ENCODE results near the gene TBC1D3B. TPM values are rescaled to one million over a fixed set of nuclear protein-coding genes. Genes with fewer than 3 reads are reported as not detected.
"Not testable (repeated sequence)": the region's sequence is repeated elsewhere in the genome, so short reads cannot be mapped to it uniquely, and the experiment has no call there.

TBC1D3B gene
- total and polyA plus RNA-seq, 2 of the 13 experiments (the other 11 are each of a cell fraction or from before 2014, with no cell fraction given), result 1.1 to 1.8 TPM

DNA sequence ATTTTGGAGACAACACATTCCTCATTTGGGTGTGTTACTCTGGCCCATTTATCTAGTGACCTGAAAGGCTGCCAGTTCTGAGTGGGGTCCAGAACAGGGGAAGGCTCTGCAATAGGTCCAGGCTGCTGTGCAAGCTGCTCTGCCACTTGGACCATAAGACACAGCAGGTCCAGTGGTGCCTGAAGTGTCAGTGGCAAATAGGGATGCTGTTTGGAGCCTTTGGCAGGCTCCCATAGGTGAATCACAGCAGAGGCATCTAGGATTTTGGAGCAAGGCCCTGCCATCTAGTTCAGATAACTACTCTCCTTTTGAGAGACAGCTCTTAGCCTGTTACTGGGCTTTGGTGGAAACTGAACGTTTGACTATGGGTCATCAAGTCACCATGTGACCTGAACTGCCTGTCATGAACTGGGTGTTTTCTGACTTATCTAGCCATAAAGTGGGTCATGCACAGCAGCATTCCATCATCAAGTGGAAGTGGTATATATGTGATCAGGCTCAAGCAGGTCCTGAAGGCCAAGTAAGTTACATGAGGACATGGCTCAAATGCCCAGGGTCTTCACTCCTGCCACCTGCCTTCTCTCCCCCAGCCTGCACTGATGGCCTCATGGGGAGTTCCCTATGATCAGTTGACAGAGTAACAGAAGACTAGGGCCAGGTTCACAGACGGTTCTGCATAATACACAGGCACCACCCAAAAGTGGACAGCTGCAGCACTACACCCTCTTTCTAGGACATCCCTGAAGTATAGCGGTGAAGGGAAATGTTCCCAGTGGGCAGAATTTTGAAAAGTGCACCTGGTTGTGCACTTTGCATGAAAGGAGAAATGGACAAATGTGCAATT is 44.5 kb upstream of the TBC1D3B start:
- H3K79me2 ChIP-seq (ENCODE audit: insufficient read depth, low read length); H4K20me1 ChIP-seq (ENCODE audit: insufficient read depth, low read length); BruUV-seq (replicated peaks); POLR2A ChIA-PET; FAIRE-seq; CTCF ChIA-PET (ENCODE audit: low intra/inter-chr PET ratio, low total read pairs); intact Hi-C loops (cut with micrococcal nuclease; ENCODE audit: unreplicated experiment); H3K36me3 ChIP-seq (replicated peaks in 1 of 2; ENCODE audit: control insufficient read depth in 1 of 2, insufficient read depth in 2 of 2, low read length in 2 of 2); in situ Hi-C loops (cut with HindIII; ENCODE audit: extremely low pct_ligation_motif_present, low pct_unique_long_range_greater_than_20kb); H3K4me3 ChIP-seq (replicated peaks in 1 of 3; ENCODE audit: insufficient read depth in 1 of 3, low read depth in 2 of 3, low read length in 3 of 3); H3K9me3 ChIP-seq (ENCODE audit: low read length); H2AFZ ChIP-seq (ENCODE audit: low read length); H3K27me3 ChIP-seq (ENCODE audit: control insufficient read depth in 1 of 2, insufficient read depth in 2 of 2, low read length in 2 of 2); H3K9ac ChIP-seq (ENCODE audit: insufficient read depth, low read depth, low read length); H3K27ac ChIP-seq (ENCODE audit: extremely low read length, insufficient read depth, low read length); ATAC-seq; DNase-seq (ENCODE audit: low spot score); H3K4me1 ChIP-seq (ENCODE audit: insufficient read depth, low read length); H3K4me2 ChIP-seq (ENCODE audit: low read depth, low read length): not testable (repeated sequence)
- 7% methylated on average over 3 of the region's 3 CpGs for WGBS (ENCODE audit: low lambda C conversion rate)

DNA sequence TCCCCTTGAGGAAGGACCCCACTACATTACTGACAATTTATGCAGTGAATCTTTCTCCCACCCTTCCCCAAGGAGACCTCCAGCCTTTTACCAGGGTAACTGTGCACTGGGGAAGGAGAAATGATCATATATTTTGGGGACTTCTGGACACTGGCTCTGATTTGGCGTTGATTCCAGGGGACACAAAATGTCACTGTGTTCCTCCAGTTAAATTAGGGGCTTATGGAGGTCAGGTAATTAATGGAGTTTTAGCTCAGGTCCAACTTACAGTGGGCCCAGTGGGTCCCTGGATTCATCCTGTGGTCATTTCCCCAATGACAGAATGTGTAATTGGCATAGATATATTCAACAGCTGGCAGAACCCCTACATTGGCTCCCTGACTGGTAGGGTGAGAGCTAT is 43.1 kb upstream of the TBC1D3B start:
- FAIRE-seq; H3K27ac ChIP-seq (ENCODE audit: extremely low read length, insufficient read depth, low read length); intact Hi-C loops (cut with micrococcal nuclease; ENCODE audit: unreplicated experiment); POLR2A ChIA-PET; ATAC-seq; H3K4me3 ChIP-seq (replicated peaks in 1 of 3; ENCODE audit: insufficient read depth in 1 of 3, low read depth in 2 of 3, low read length in 3 of 3); H3K4me2 ChIP-seq (ENCODE audit: low read depth, low read length); BruUV-seq (replicated peaks); in situ Hi-C loops (cut with HindIII; ENCODE audit: extremely low pct_ligation_motif_present, low pct_unique_long_range_greater_than_20kb); H3K36me3 ChIP-seq (replicated peaks in 1 of 2; ENCODE audit: control insufficient read depth in 1 of 2, insufficient read depth in 2 of 2, low read length in 2 of 2); H4K20me1 ChIP-seq (ENCODE audit: insufficient read depth, low read length); H3K4me1 ChIP-seq (ENCODE audit: insufficient read depth, low read length); H2AFZ ChIP-seq (ENCODE audit: low read length); DNase-seq (ENCODE audit: low spot score); H3K9me3 ChIP-seq (ENCODE audit: low read length); H3K79me2 ChIP-seq (ENCODE audit: insufficient read depth, low read length); H3K9ac ChIP-seq (ENCODE audit: insufficient read depth, low read depth, low read length); CTCF ChIA-PET (ENCODE audit: low intra/inter-chr PET ratio, low total read pairs); H3K27me3 ChIP-seq (ENCODE audit: control insufficient read depth in 1 of 2, insufficient read depth in 2 of 2, low read length in 2 of 2): not testable (repeated sequence)
- WGBS (ENCODE audit: low lambda C conversion rate), result 0% methylated on average over 1 of the region's 1 CpG

DNA sequence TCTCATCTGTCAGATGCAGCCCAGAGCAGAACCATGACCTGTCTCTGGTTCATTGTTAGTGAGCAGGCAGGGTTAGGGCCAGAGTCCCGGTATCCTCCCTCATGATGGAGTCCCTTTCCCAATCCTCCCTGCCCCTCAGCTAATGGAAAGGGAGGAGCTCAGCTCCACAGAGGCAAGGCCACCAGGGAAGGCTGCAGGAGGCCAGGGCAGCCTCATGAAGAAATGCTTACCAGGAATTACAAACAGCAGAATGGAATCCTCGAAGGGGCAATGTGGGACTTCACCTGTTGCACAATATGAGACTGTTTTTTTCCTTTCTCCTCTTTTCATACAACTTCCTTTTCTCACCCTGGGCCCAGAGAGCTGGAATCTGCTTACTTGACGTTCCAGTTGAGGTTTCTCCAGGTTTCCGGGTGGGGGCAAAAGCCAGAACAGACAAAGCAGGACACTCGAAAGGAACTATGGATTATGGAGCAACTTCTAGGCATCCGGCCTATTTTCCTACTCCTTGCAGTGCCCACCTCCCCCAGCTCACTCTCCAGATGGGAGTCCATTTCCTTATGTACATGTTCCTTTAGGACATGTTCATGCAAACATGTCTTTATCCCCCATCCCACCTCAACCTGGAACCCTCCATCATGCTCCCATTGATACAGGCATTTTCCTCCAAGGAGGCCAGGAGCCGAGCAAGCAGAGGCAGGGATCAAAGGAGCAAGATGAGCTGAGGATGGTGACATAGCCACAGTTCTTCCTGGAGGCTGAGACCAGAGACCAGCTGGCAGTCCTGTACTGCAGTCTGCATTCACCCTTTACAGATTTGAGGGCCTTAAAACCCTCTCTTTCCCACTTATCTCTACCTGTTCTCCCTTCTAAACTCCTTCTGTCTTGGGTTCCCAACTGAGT is 39.2 kb upstream of the TBC1D3B start:
- H3K4me1 ChIP-seq (ENCODE audit: insufficient read depth, low read length); H3K36me3 ChIP-seq (replicated peaks in 1 of 2; ENCODE audit: control insufficient read depth in 1 of 2, insufficient read depth in 2 of 2, low read length in 2 of 2); CTCF ChIA-PET (ENCODE audit: low intra/inter-chr PET ratio, low total read pairs); H3K27ac ChIP-seq (ENCODE audit: extremely low read length, insufficient read depth, low read length); H3K9me3 ChIP-seq (ENCODE audit: low read length); intact Hi-C loops (cut with micrococcal nuclease; ENCODE audit: unreplicated experiment); in situ Hi-C loops (cut with HindIII; ENCODE audit: extremely low pct_ligation_motif_present, low pct_unique_long_range_greater_than_20kb); H2AFZ ChIP-seq (ENCODE audit: low read length); BruUV-seq (replicated peaks); FAIRE-seq; ATAC-seq; H3K4me3 ChIP-seq (replicated peaks in 1 of 3; ENCODE audit: insufficient read depth in 1 of 3, low read depth in 2 of 3, low read length in 3 of 3); POLR2A ChIA-PET; H3K79me2 ChIP-seq (ENCODE audit: insufficient read depth, low read length); H3K9ac ChIP-seq (ENCODE audit: insufficient read depth, low read depth, low read length); H4K20me1 ChIP-seq (ENCODE audit: insufficient read depth, low read length); H3K4me2 ChIP-seq (ENCODE audit: low read depth, low read length); DNase-seq (ENCODE audit: low spot score): not testable (repeated sequence)
- peaks cover 2 to 18% of the 10 kb centered on the region in 2 experiments; a peak in 4 of 5 replicates for H3K27me3 ChIP-seq (ENCODE audit: control insufficient read depth in 1 of 2, insufficient read depth in 2 of 2, low read length in 2 of 2)
- WGBS (ENCODE audit: low lambda C conversion rate), result under 1% methylated on average over 7 of the region's 7 CpGs
